Parathyroid adenoma (tissue), 2 donors: ENCODE data around the gene NOL4L.

ENCODE experiments used
- H2AFZ ChIP-seq: fragments of 300-600 bp; sonication (generic); one replicate; pipeline ENCODE4 v1.7.0; 2017; ENCODE audit warnings: antibody characterized with exemption, mild to moderate bottlenecking
- H3K27ac ChIP-seq: fragments of 300-600 bp; sonication (generic); one replicate; pipeline ENCODE4 v1.7.0; 2017
- H3K27me3 ChIP-seq: fragments of 300-600 bp; sonication (generic); one replicate; pipeline ENCODE4 v1.7.0; 2017; ENCODE audit warnings: low read length; ENCODE audit not compliant: control insufficient read depth, insufficient read depth
- H3K36me3 ChIP-seq: fragments of 300-600 bp; sonication (generic); one replicate; pipeline ENCODE4 v1.7.0; 2017; ENCODE audit warnings: low read length; ENCODE audit not compliant: control insufficient read depth, insufficient read depth
- H3K4me1 ChIP-seq: fragments of 300-600 bp; sonication (generic); one replicate; pipeline ENCODE4 v1.7.0; 2017; ENCODE audit warnings: control low read depth
- H3K4me2 ChIP-seq: fragments of 300-600 bp; sonication (generic); one replicate; pipeline ENCODE4 v1.7.0; 2017; ENCODE audit warnings: low read length
- H3K4me3 ChIP-seq: fragments of 300-600 bp; sonication (generic); one replicate; pipeline ENCODE4 v1.7.0; 2017; ENCODE audit warnings: low read depth, low read length
- H3K79me2 ChIP-seq: fragments of 300-600 bp; sonication (generic); one replicate; pipeline ENCODE4 v1.7.0; 2017; ENCODE audit warnings: control low read depth
- H3K9ac ChIP-seq: fragments of 300-600 bp; sonication (generic); one replicate; pipeline ENCODE4 v1.7.0; 2017; ENCODE audit warnings: mild to moderate bottlenecking
- H3K9me3 ChIP-seq: fragments of 300-600 bp; sonication (generic); one replicate; pipeline ENCODE4 v1.7.0; 2017; ENCODE audit warnings: low read length; ENCODE audit not compliant: control insufficient read depth
- TF ChIP-seq, protein P1 (sequence below): fragments of 300-600 bp; sonication (generic); IDR thresholded peaks from one replicate; pipeline ENCODE4 v1.7.0; 2017; ENCODE audit warnings: antibody characterized with exemption, mild to moderate bottlenecking
- donor health status: primary hyperparathyroidism.

Gene NOL4L

GRCh38 chr20:32479012-32479411 is 106.1 kb downstream of the NOL4L start:
- no peaks in the 10 kb centered on the region for H3K36me3 ChIP-seq
- no peak overlapping the region for H3K9ac ChIP-seq
- H3K27me3 ChIP-seq, result no peaks in the 10 kb centered on the region
- TF ChIP-seq, protein P1, sequence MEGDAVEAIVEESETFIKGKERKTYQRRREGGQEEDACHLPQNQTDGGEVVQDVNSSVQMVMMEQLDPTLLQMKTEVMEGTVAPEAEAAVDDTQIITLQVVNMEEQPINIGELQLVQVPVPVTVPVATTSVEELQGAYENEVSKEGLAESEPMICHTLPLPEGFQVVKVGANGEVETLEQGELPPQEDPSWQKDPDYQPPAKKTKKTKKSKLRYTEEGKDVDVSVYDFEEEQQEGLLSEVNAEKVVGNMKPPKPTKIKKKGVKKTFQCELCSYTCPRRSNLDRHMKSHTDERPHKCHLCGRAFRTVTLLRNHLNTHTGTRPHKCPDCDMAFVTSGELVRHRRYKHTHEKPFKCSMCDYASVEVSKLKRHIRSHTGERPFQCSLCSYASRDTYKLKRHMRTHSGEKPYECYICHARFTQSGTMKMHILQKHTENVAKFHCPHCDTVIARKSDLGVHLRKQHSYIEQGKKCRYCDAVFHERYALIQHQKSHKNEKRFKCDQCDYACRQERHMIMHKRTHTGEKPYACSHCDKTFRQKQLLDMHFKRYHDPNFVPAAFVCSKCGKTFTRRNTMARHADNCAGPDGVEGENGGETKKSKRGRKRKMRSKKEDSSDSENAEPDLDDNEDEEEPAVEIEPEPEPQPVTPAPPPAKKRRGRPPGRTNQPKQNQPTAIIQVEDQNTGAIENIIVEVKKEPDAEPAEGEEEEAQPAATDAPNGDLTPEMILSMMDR, result no peak
- H3K27ac ChIP-seq, result no peak overlapping the region
- no peak overlapping the region for H3K4me2 ChIP-seq
- no peak overlapping the region for H2AFZ ChIP-seq
- H3K4me1 ChIP-seq, result peaks cover 39% of the 10 kb centered on the region
- no peaks in the 10 kb centered on the region for H3K9me3 ChIP-seq
- no peak overlapping the region for H3K4me3 ChIP-seq
- H3K79me2 ChIP-seq, result peaks cover 42% of the 10 kb centered on the region

DNA sequence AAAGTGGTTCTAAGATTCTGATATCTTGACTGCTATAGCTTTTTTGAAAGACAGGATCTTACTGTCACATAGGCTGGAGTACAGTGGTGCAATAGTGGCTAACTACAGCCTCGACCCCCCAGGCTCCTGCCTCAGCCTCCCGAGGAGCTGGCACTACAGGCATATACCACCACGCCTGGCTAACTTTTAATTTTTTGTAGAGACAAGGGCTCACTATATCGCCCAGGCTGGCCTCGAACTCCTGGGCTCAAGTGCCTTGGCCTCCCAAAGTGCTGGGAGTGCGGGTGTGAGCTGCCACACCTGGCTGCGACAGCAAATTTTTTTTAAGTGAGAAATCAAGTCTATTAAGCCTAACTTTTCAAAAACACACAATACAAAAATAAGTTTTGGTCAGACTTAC is 106.6 kb downstream of the NOL4L start:
- H3K27me3 ChIP-seq, result no peaks in the 10 kb centered on the region
- no peak overlapping the region for H3K27ac ChIP-seq
- no peak overlapping the region for H3K9ac ChIP-seq
- H3K9me3 ChIP-seq, result no peaks in the 10 kb centered on the region
- H3K79me2 ChIP-seq, result peaks cover 46% of the 10 kb centered on the region
- H3K36me3 ChIP-seq, result no peaks in the 10 kb centered on the region
- H3K4me1 ChIP-seq, result peaks cover 41% of the 10 kb centered on the region
- no peak overlapping the region for H3K4me2 ChIP-seq
- no peak overlapping the region for H3K4me3 ChIP-seq
- TF ChIP-seq, protein P1, result no peak
- H2AFZ ChIP-seq, result no peak overlapping the region

GRCh38 chr20:32477594-32478512 is 107.3 kb downstream of the NOL4L start:
- no peaks in the 10 kb centered on the region for H3K9me3 ChIP-seq
- no peak overlapping the region for H3K4me3 ChIP-seq
- H3K27me3 ChIP-seq, result no peaks in the 10 kb centered on the region
- no peak overlapping the region for H3K4me2 ChIP-seq
- peaks cover 52% of the 10 kb centered on the region for H3K79me2 ChIP-seq
- H3K9ac ChIP-seq, result no peak overlapping the region
- no peak overlapping the region for H2AFZ ChIP-seq
- TF ChIP-seq, protein P1, result no peak
- no peak overlapping the region for H3K27ac ChIP-seq
- no peaks in the 10 kb centered on the region for H3K36me3 ChIP-seq
- peaks cover 41% of the 10 kb centered on the region for H3K4me1 ChIP-seq

DNA sequence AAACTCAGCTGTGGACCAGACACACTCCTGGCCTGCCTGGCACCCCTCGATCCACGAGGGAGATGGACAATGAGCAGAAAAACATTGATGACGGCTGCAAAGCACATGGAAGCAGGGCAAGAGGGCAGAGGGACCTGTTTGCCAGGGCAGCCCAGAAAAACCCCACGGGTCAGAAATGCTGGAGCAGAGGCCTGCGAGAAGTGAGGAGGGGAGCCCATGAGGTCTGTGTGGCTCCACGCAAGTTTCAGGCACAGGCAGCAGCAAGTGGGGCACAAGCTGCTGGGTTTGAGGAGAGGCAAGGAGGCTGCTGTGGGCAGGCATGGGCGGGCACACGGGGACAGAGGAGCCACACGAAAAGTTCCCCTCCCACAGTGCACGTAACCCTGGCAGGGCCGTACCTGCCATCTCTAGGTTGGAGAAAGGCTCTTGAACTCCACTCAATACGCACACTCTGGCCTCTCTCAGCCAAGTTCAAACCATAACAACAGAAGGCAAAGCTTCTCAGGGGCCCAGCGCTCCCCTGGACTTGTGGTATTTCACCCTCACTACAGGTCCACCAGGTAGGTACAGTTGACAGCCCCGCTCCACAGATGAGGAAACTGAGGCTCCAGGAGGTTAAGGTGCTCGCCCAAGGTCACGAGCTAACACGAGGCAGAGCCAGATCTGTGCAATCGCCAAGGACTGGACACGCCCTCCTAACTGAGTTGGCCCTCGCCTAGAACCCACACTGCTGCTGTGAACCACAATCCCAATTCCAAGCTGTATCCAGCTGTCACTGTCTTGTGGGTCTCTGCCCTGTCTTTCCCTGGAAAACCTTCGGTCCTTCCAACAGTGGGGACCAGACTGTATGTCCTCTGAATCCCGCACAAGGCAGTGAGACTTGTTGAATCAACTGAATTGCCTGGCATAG is 108.2 kb downstream of the NOL4L start:
- TF ChIP-seq, protein P1, result no peak
- Histone ChIP-seq H3K27me3 (no peaks in the 10 kb centered on the region), H3K9ac (no peak overlapping the region)

More for the DNA sequence above, 108.2 kb downstream of the NOL4L start:
- H3K4me3 ChIP-seq, result no peak overlapping the region
- H3K27ac ChIP-seq, result no peak overlapping the region
- H3K36me3 ChIP-seq, result no peaks in the 10 kb centered on the region
- no peaks in the 10 kb centered on the region for H3K9me3 ChIP-seq
- peaks cover 39% of the 10 kb centered on the region for H3K4me1 ChIP-seq
- H3K79me2 ChIP-seq, result peaks cover 56% of the 10 kb centered on the region
- H3K4me2 ChIP-seq, result no peak overlapping the region
- no peak overlapping the region for H2AFZ ChIP-seq
